Activated naive CD8-positive, alpha-beta T cell treated with anti-CD3 and anti-CD28 coated beads for 36 hours (primary cell): Measurements from ENCODE around the gene YJEFN3. TPM values are rescaled to one million over a fixed set of nuclear protein-coding genes. Genes with fewer than 3 reads are reported as not detected.

Source experiments
- DNase-seq: peaks from one replicate; pipeline ENCODE4 v3.0.0; 2021
- H3K27ac Mint-ChIP-seq: one replicate; pipeline ENCODE4 v1.8.0; 2022; ENCODE audit warnings: mild to moderate bottlenecking, moderate library complexity, mixed read lengths
- H3K27me3 Mint-ChIP-seq: one replicate; pipeline ENCODE4 v1.8.0; 2022; ENCODE audit warnings: mild to moderate bottlenecking, mixed read lengths
- H3K36me3 Mint-ChIP-seq: one replicate; pipeline ENCODE4 v1.8.0; 2021; ENCODE audit warnings: mild to moderate bottlenecking, mixed read lengths
- H3K4me1 Mint-ChIP-seq: one replicate; pipeline ENCODE4 v1.8.0; 2021; ENCODE audit warnings: mixed read lengths
- H3K4me3 Mint-ChIP-seq: one replicate; pipeline ENCODE4 v1.8.0; 2022; ENCODE audit warnings: mild to moderate bottlenecking, moderate library complexity, mixed read lengths
- H3K9me3 Mint-ChIP-seq: one replicate; pipeline ENCODE4 v1.8.0; 2022; ENCODE audit warnings: mixed read lengths
- total RNA-seq, 2 experiments: library from RNA; stranded (reverse); gene quantifications; one replicate each; pipeline ENCODE4 v1.2.3, GENCODE V29; 2021

The YJEFN3 gene
- total RNA-seq, 2 experiments from 2014 or later, result 5.7 to 7.8 TPM

GRCh38 chr19:19537075-19538048 is 8.7 kb downstream of the YJEFN3 start:
- no peak overlapping the region for H3K4me3 Mint-ChIP-seq
- peaks cover 15% of the 10 kb centered on the region for H3K27me3 Mint-ChIP-seq
- DNase-seq, result no peak
- H3K36me3 Mint-ChIP-seq, result no peaks in the 10 kb centered on the region
- H3K9me3 Mint-ChIP-seq, result no peaks in the 10 kb centered on the region
- peak overlapping the region; percentile 29 for H3K27ac Mint-ChIP-seq
- peaks cover 17% of the 10 kb centered on the region for H3K4me1 Mint-ChIP-seq

GRCh38 chr19:19538061-19538784 is 9.5 kb downstream of the YJEFN3 start, which contains the start of gene CILP2:
Gene CILP2, plus strand, starts transcription at chr19:19538265. Its CDS starts 85 bp downstream, at chr19:19538350.
- H3K27ac Mint-ChIP-seq, result peak within 1 kb of the TSS; percentile 29
- peak; percentile 50 for DNase-seq
- H3K9me3 Mint-ChIP-seq, result no peaks in the 10 kb centered on the region
- H3K27me3 Mint-ChIP-seq, result peaks cover 15% of the 10 kb centered on the region
- H3K4me3 Mint-ChIP-seq, result no peak within 1 kb of the TSS
- no peaks in the 10 kb centered on the region for H3K36me3 Mint-ChIP-seq
- H3K4me1 Mint-ChIP-seq, result peaks cover 17% of the 10 kb centered on the region

- DNase-seq, result no peak
- Mint-ChIP-seq H3K4me3 (no peak overlapping the region), H3K4me1 (peaks cover 17% of the 10 kb centered on the region), H3K27me3 (peaks cover 15% of the 10 kb centered on the region), H3K36me3 (no peaks in the 10 kb centered on the region), H3K9me3 (no peaks in the 10 kb centered on the region), H3K27ac (no peak overlapping the region)
Observed at GRCh38 chr19:19538785-19539166, 10.1 kb downstream of the YJEFN3 start.

DNA sequence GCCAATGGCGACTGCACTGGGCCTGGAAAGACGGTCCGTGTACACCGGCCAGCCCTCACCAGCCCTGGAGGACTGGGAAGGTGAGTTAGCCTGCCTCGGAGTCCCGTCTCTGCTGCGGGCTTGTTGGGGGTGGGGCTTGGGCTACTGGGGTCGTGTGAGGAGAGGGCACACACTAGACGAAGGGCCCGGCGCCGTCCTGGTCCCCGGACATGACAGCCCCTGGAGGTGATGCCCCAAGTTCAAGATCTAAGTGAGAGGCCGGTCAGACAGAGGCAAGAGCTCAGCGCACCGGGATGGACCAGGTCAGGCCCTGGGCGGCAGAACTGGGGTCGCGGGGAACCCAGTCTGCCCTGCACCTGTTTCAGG is 11.0 kb downstream of the YJEFN3 start:
- no peak overlapping the region for H3K4me3 Mint-ChIP-seq
- H3K27ac Mint-ChIP-seq, result no peak overlapping the region

GRCh38 chr19:19540064-19540714 is 11.5 kb downstream of the YJEFN3 start:
- peaks cover 15% of the 10 kb centered on the region for H3K27me3 Mint-ChIP-seq
- H3K36me3 Mint-ChIP-seq, result no peaks in the 10 kb centered on the region
- no peak overlapping the region for H3K27ac Mint-ChIP-seq
- H3K9me3 Mint-ChIP-seq, result no peaks in the 10 kb centered on the region
- H3K4me1 Mint-ChIP-seq, result peaks cover 15% of the 10 kb centered on the region
- H3K4me3 Mint-ChIP-seq, result peak overlapping the region; percentile 67
- peak; percentile 77 for DNase-seq

More for the DNA sequence above, 11.0 kb downstream of the YJEFN3 start:
- DNase-seq, result no peak
- no peaks in the 10 kb centered on the region for H3K9me3 Mint-ChIP-seq
- peaks cover 15% of the 10 kb centered on the region for H3K4me1 Mint-ChIP-seq
- no peaks in the 10 kb centered on the region for H3K36me3 Mint-ChIP-seq
- H3K27me3 Mint-ChIP-seq, result peaks cover 15% of the 10 kb centered on the region

- Mint-ChIP-seq H3K9me3 (no peaks in the 10 kb centered on the region), H3K27me3 (peaks cover 15% of the 10 kb centered on the region), H3K27ac (no peak overlapping the region), H3K36me3 (no peaks in the 10 kb centered on the region), H3K4me1 (peaks cover 15% of the 10 kb centered on the region), H3K4me3 (peak overlapping the region; percentile 67)
- DNase-seq, result peak; percentile 79
Observed at GRCh38 chr19:19540715-19541515, 12.2 kb downstream of the YJEFN3 start.

GRCh38 chr19:19541616-19542015 is 12.9 kb downstream of the YJEFN3 start:
- no peak for DNase-seq
- peaks cover 14% of the 10 kb centered on the region for H3K27me3 Mint-ChIP-seq
- H3K4me1 Mint-ChIP-seq, result peaks cover 15% of the 10 kb centered on the region
- no peaks in the 10 kb centered on the region for H3K36me3 Mint-ChIP-seq
- no peak overlapping the region for H3K27ac Mint-ChIP-seq
- H3K9me3 Mint-ChIP-seq, result no peaks in the 10 kb centered on the region
- H3K4me3 Mint-ChIP-seq, result peak overlapping the region; percentile 37

- no peaks in the 10 kb centered on the region for H3K36me3 Mint-ChIP-seq
- H3K4me3 Mint-ChIP-seq, result no peak overlapping the region
- H3K27ac Mint-ChIP-seq, result no peak overlapping the region
Observed at GRCh38 chr19:19542507-19542906, 13.8 kb downstream of the YJEFN3 start.

DNA sequence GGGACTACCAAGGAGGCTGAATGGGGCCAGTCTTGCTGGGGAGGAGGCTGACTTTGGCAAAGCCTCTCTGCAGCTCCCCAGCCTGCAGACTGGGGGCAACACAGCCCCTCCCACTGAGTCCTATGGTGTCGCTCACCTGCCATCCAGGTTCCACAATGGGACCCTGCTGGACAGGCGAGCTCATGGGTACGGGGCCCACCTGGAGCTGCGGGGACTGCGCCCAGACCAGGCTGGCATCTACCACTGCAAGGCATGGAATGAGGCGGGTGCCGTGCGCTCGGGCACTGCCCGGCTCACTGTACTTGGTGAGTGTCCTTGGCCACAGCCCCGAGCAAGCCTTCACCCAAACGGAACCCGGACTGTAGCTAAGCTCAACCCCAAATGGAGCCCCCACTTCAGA is 14.4 kb downstream of the YJEFN3 start:
- Mint-ChIP-seq H3K4me1 (peaks cover 15% of the 10 kb centered on the region), H3K36me3 (no peaks in the 10 kb centered on the region), H3K4me3 (no peak overlapping the region), H3K27ac (no peak overlapping the region), H3K9me3 (no peaks in the 10 kb centered on the region), H3K27me3 (peaks cover 11% of the 10 kb centered on the region)
- DNase-seq, result no peak

More at GRCh38 chr19:19542507-19542906, 13.8 kb downstream of the YJEFN3 start:
- peaks cover 11% of the 10 kb centered on the region for H3K27me3 Mint-ChIP-seq
- H3K4me1 Mint-ChIP-seq, result peaks cover 15% of the 10 kb centered on the region
- H3K9me3 Mint-ChIP-seq, result no peaks in the 10 kb centered on the region
- no peak for DNase-seq

DNA sequence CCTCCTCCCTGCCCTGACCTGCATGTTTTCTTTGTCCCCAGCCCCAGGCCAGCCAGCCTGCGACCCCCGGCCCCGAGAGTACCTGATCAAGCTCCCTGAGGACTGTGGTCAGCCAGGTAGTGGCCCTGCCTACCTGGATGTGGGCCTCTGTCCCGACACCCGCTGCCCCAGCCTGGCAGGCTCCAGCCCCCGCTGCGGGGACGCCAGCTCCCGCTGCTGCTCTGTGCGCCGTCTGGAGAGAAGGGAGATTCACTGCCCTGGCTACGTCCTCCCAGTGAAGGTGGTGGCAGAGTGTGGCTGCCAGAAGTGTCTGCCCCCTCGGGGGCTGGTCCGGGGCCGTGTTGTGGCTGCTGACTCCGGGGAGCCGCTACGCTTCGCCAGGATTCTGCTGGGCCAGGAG is 14.9 kb downstream of the YJEFN3 start:
- Mint-ChIP-seq H3K36me3 (no peaks in the 10 kb centered on the region), H3K9me3 (no peaks in the 10 kb centered on the region), H3K27me3 (peaks cover 9% of the 10 kb centered on the region), H3K4me1 (peaks cover 13% of the 10 kb centered on the region), H3K4me3 (no peak overlapping the region), H3K27ac (no peak overlapping the region)
- no peak for DNase-seq

- Mint-ChIP-seq H3K4me1 (peaks cover 9% of the 10 kb centered on the region), H3K36me3 (no peaks in the 10 kb centered on the region), H3K27ac (no peak overlapping the region), H3K9me3 (no peaks in the 10 kb centered on the region), H3K4me3 (no peak overlapping the region), H3K27me3 (peaks cover 3% of the 10 kb centered on the region)
- no peak for DNase-seq
Observed at GRCh38 chr19:19544257-19544953, 15.7 kb downstream of the YJEFN3 start.

DNA sequence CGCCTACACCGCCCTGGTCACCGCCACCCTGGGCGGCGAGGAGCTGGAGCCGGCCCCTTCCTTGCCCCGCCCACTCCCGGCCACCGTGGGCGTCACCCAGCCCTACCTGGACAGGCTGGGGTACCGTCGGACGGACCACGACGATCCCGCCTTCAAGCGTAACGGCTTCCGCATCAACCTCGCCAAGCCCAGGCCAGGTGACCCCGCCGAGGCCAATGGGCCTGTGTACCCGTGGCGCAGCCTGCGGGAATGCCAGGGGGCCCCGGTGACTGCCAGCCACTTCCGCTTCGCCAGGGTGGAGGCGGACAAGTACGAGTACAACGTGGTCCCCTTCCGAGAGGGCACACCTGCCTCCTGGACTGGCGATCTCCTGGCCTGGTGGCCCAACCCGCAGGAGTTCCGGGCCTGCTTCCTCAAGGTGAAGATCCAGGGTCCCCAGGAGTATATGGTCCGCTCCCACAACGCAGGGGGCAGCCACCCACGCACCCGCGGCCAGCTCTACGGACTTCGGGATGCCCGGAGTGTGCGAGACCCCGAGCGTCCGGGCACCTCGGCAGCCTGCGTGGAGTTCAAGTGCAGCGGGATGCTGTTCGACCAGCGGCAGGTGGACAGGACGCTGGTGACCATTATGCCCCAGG is 16.4 kb downstream of the YJEFN3 start:
- Mint-ChIP-seq H3K36me3 (no peaks in the 10 kb centered on the region), H3K9me3 (no peaks in the 10 kb centered on the region), H3K27ac (no peak overlapping the region), H3K4me3 (no peak overlapping the region), H3K4me1 (peaks cover 9% of the 10 kb centered on the region), H3K27me3 (peaks cover 3% of the 10 kb centered on the region)
- no peak for DNase-seq

DNA sequence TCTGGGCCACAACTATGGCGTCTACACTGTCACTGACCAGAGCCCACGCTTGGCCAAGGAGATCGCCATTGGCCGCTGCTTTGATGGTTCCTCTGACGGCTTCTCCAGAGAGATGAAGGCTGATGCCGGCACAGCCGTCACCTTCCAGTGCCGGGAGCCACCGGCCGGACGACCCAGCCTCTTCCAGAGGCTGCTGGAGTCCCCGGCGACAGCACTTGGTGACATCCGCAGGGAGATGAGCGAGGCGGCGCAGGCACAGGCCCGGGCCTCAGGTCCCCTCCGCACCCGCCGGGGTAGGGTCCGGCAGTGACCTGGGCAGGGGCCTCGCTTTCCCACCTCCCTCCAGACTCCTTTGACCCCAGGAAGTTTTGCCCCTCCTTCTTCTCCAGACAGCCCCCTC is 17.0 kb downstream of the YJEFN3 start:
- Mint-ChIP-seq H3K36me3 (no peaks in the 10 kb centered on the region), H3K4me1 (peaks cover 7% of the 10 kb centered on the region), H3K27ac (no peak overlapping the region), H3K27me3 (peaks cover 3% of the 10 kb centered on the region), H3K4me3 (no peak overlapping the region), H3K9me3 (no peaks in the 10 kb centered on the region)
- no peak for DNase-seq
